Measurements from ENCODE around the gene USP9X.

DNA sequence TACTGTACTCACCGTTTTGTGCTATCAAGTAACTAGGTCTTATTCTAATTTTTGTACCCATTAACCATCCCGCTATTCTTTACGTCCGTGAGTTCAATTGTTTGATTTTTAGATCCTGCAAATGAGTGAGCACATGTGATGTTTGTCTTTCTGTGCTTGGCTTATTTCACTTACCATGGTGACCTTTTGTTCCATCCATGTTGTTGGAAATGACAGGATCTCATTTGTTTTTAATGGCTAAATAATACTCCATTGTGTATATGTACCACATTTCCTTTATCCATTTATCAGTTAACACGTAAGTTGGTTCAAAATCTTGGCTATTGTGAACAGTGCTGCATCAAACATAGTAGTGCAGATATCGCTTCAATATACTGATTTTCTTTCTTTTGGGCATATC, 48.3 kb downstream of the USP9X start:
- TF ChIP-seq CTCF (IDR thresholded peaks at IDR 0.05) (no peak), ZFX (IDR thresholded peaks at IDR 0.05; ENCODE audit: borderline replicate concordance) (no peak)

Measured in 22Rv1 (cell line).